K562 (cell line): ENCODE measurements around the gene NFKBIB.

Source experiments
- ATF2 ChIP-seq: sonication (generic); formaldehyde crosslinking; IDR thresholded peaks from 2 replicates; pipeline ENCODE4 v1.8.1; 2022; ENCODE audit warnings: missing genetic modification reagents
- CBFB ChIP-seq: sonication (generic); formaldehyde crosslinking; IDR thresholded peaks from 2 replicates; pipeline ENCODE4 v1.4.0; 2020; ENCODE audit warnings: mild to moderate bottlenecking, missing genetic modification reagents
- CTCF ChIP-seq, 3 experiments: IDR thresholded peaks in 2 of 3; conservative IDR thresholded peaks in 1 of 3; 2 replicates each; pipeline ENCODE4 v1.5.1; 2011 to 2012; ENCODE audit warnings: low read length in 3 of 3, mild to moderate bottlenecking in 3 of 3, control low read depth in 2 of 3, improper control_type of control experiment in 1 of 3, inconsistent platforms in 1 of 3, low read depth in 1 of 3, mixed read lengths in 1 of 3, moderate library complexity in 1 of 3; ENCODE audit not compliant: insufficient read depth in 2 of 3
- EZH2 ChIP-seq: IDR thresholded peaks from 2 replicates; pipeline ENCODE4 v1.6.1; 2012; ENCODE audit warnings: low read depth, mild to moderate bottlenecking, inconsistent platforms, low read length, borderline replicate concordance
- GTF3C2 ChIP-seq: IDR thresholded peaks from 3 replicates; pipeline ENCODE4 v1.6.1; 2011; ENCODE audit warnings: borderline replicate concordance, mild to moderate bottlenecking, moderate library complexity; ENCODE audit not compliant: insufficient read length; ENCODE audit errors: extremely low read depth
- HOMEZ ChIP-seq: fragments of 250-450 bp; sonication (Bioruptor Pico); IDR thresholded peaks from 2 replicates; pipeline ENCODE4 v1.4.0; 2020; ENCODE audit warnings: mild to moderate bottlenecking, moderate library complexity
- MYC ChIP-seq, 2 experiments: fragments of 250-450 bp in 1 of 2; sonication (Bioruptor Pico) in 1 of 2; IDR thresholded peaks; 2 replicates each; pipeline versions ENCODE4 v1.5.1 to v1.6.1; 2012 to 2021; ENCODE audit warnings: low read depth in 2 of 2, borderline replicate concordance in 1 of 2, improper control_type of control experiment in 1 of 2, low read length in 1 of 2, mild to moderate bottlenecking in 1 of 2, moderate library complexity in 1 of 2
- PCBP1 ChIP-seq: fragments of 200-400 bp; formaldehyde crosslinking; IDR thresholded peaks from 2 replicates; pipeline ENCODE4 v1.6.1; 2018; ENCODE audit warnings: mild to moderate bottlenecking, low read depth, low read length; ENCODE audit not compliant: poor library complexity, severe bottlenecking
- TRIM28 ChIP-seq: fragments of 450-650 bp; IDR thresholded peaks from 2 replicates; pipeline ENCODE4 v1.6.1; 2017
- YBX1 ChIP-seq: fragments of 450-650 bp; IDR thresholded peaks from 2 replicates; pipeline ENCODE4 v1.7.1; 2016; ENCODE audit warnings: mild to moderate bottlenecking
- ZNF134 ChIP-seq: fragments of 250-450 bp; sonication (Bioruptor Pico); conservative IDR thresholded peaks from 2 replicates; pipeline ENCODE4 v1.4.0; 2020
- ZNF561 ChIP-seq: fragments of 450-650 bp; formaldehyde crosslinking; conservative IDR thresholded peaks from 2 replicates; pipeline ENCODE4 v1.4.0; 2020; ENCODE audit warnings: mild to moderate bottlenecking, moderate library complexity
- ZNF79 ChIP-seq: fragments of 250-450 bp; sonication (Bioruptor Pico); IDR thresholded peaks from 2 replicates; pipeline ENCODE4 v1.4.0; 2020; ENCODE audit warnings: low read depth, mild to moderate bottlenecking, moderate library complexity

- TF ChIP-seq YBX1 (no peak), EZH2 (no peak), CTCF (IDR thresholded peaks at IDR 0.05 in 2 of 3, conservative IDR thresholded peaks at IDR 0.05 in 1 of 3; ENCODE audit: insufficient read depth in 2 of 3, low read depth in 1 of 3, low read length in 3 of 3) (no peak), ZNF79 (CRISPR knock-in tag) (no peak), ATF2 (CRISPR knock-in tag) (no peak), TRIM28 (no peak), PCBP1 (no peak), HOMEZ (CRISPR knock-in tag) (no peak), GTF3C2 (no peak), ZNF134 (CRISPR knock-in tag) (no peak), CBFB (no peak), ZNF561 (CRISPR knock-in tag) (no peak), MYC (IDR thresholded peaks at IDR 0.05; ENCODE audit: low read depth, low read length) (no peak), MYC (CRISPR knock-in tag; IDR thresholded peaks at IDR 0.05; ENCODE audit: borderline replicate concordance, low read depth) (no peak)
Measured at GRCh38 chr19:38878575-38879399, 21.0 kb upstream of the NFKBIB start.
